A549 (cell line): Measurements from ENCODE around the gene PNMA1. TPM values are rescaled to one million over a fixed set of nuclear protein-coding genes. Genes with fewer than 3 reads are reported as not detected.

Experiments
- ATAC-seq, 2 experiments: fragments of 200-7000 bp in 1 of 2; fragments of >200 bp in 1 of 2; cut with Nextera tagmentation in 1 of 2; cut with Tn5 transposase in 1 of 2; 3 replicates each; pipeline versions ENCODE4 v1.8.0 to v1.9.1; 2018 to 2020; ENCODE audit warnings: mild to moderate bottlenecking in 1 of 2, moderate library complexity in 1 of 2
- CTCF ChIA-PET: fragments of 300-600 bp; sonication (Branson Sonifier 250); formaldehyde crosslinking; extraction: SDS; loops from one replicate; lab custom pipeline; 2021; ENCODE audit warnings: antibody characterized with exemption, inconsistent platforms; lab: Yijun Ruan, JAX
- POLR2A ChIA-PET: fragments of 350-600 bp; formaldehyde crosslinking; extraction: SDS; loops from one replicate; lab custom pipeline; 2021; ENCODE audit warnings: antibody characterized with exemption, inconsistent platforms; lab: Yijun Ruan, JAX
- DNase-seq, 2 experiments: peaks; one replicate each; pipeline versions ENCODE4 v3.0.0 to v3.0.0-alpha.2; 2011 to 2016; ENCODE audit warnings: low read depth in 1 of 2, low spot score in 1 of 2
- FAIRE-seq: peaks from 2 replicates; lab custom pipeline; 2011; peaks lifted over from hg19 to GRCh38; lab: Jason Lieb, UNC
- H3K27ac ChIP-seq, 2 experiments: fragments of >200 bp; sonication (Bioruptor Twin); formaldehyde crosslinking; 3 replicates each; pipeline ENCODE4 v1.5.1; 2016 to 2017
- H3K4me1 ChIP-seq: fragments of >200 bp; sonication (Bioruptor Twin); formaldehyde crosslinking; 3 replicates; pipeline ENCODE4 v1.6.1; 2016
- H3K4me2 ChIP-seq: fragments of >200 bp; sonication (Bioruptor Twin); formaldehyde crosslinking; 3 replicates; pipeline ENCODE4 v1.6.1; 2016
- H3K4me3 ChIP-seq: fragments of >200 bp; sonication (Bioruptor Twin); formaldehyde crosslinking; 3 replicates; pipeline ENCODE4 v1.5.1; 2016
- H3K9me3 ChIP-seq: fragments of >200 bp; sonication (Bioruptor Twin); formaldehyde crosslinking; 3 replicates; pipeline ENCODE4 v1.6.1; 2016
- CBX2 ChIP-seq: fragments of 200-600 bp; sonication (generic); IDR thresholded peaks from 2 replicates; pipeline ENCODE4 v1.6.1; 2016; ENCODE audit warnings: low read depth, mild to moderate bottlenecking, borderline replicate concordance
- CBX8 ChIP-seq: fragments of 200-600 bp; sonication (generic); IDR thresholded peaks from 2 replicates; pipeline ENCODE4 v1.6.1; 2016
- EHF ChIP-seq: fragments of 250-450 bp; sonication (Bioruptor Pico); IDR thresholded peaks from 2 replicates; pipeline ENCODE4 v1.5.0; 2020; ENCODE audit warnings: mild to moderate bottlenecking
- EHMT2 ChIP-seq: fragments of 200-600 bp; sonication (generic); IDR thresholded peaks from 2 replicates; pipeline ENCODE4 v1.6.1; 2016; ENCODE audit warnings: antibody characterized with exemption, low read depth, mild to moderate bottlenecking, moderate library complexity
- FOSB ChIP-seq: fragments of 250-450 bp; sonication (Bioruptor Pico); IDR thresholded peaks from 2 replicates; pipeline ENCODE4 v1.5.0; 2020; ENCODE audit warnings: mild to moderate bottlenecking, moderate library complexity
- FOSL2 ChIP-seq, 2 experiments: fragments of 450-650 bp in 1 of 2; fragments of >200 bp in 1 of 2; sonication (Bioruptor Twin) in 1 of 2; formaldehyde crosslinking; IDR thresholded peaks; 2 replicates each; pipeline versions ENCODE4 v1.5.0 to v1.6.1; 2016 to 2020; ENCODE audit warnings: mild to moderate bottlenecking in 1 of 2, moderate library complexity in 1 of 2
- FOXS1 ChIP-seq: fragments of 250-450 bp; sonication (Bioruptor Pico); IDR thresholded peaks from 2 replicates; pipeline ENCODE4 v1.5.0; 2020; ENCODE audit warnings: mild to moderate bottlenecking, moderate library complexity
- GATA3 ChIP-seq: IDR thresholded peaks from 2 replicates; pipeline ENCODE4 v1.6.1; 2012; ENCODE audit warnings: borderline replicate concordance
- HDAC2 ChIP-seq: fragments of 200-600 bp; sonication (generic); IDR thresholded peaks from 2 replicates; pipeline ENCODE4 v1.6.1; 2016
- HOXB5 ChIP-seq: fragments of 250-450 bp; sonication (Bioruptor Pico); IDR thresholded peaks from 2 replicates; pipeline ENCODE4 v1.5.0; 2020; ENCODE audit warnings: mild to moderate bottlenecking, moderate library complexity
- KDM1A ChIP-seq: fragments of 200-600 bp; sonication (generic); IDR thresholded peaks from 2 replicates; pipeline ENCODE4 v1.6.1; 2016; ENCODE audit warnings: low read depth, mild to moderate bottlenecking
- MAZ ChIP-seq: fragments of 150-350 bp; IDR thresholded peaks from 2 replicates; pipeline ENCODE4 v1.6.1; 2014; ENCODE audit warnings: antibody characterized with exemption, low read depth, low read length, borderline replicate concordance
- NPAS2 ChIP-seq: fragments of 250-450 bp; sonication (Bioruptor Pico); IDR thresholded peaks from 2 replicates; pipeline ENCODE4 v1.8.0; 2022; ENCODE audit warnings: mild to moderate bottlenecking, moderate library complexity, borderline replicate concordance
- PHF8 ChIP-seq: fragments of 200-600 bp; sonication (generic); IDR thresholded peaks from 2 replicates; pipeline ENCODE4 v1.6.1; 2016; ENCODE audit warnings: low read depth, mild to moderate bottlenecking, antibody characterized with exemption, moderate library complexity, borderline replicate concordance
- POLR2AphosphoS2 ChIP-seq: conservative IDR thresholded peaks from 2 replicates; pipeline ENCODE4 v1.6.1; 2012; ENCODE audit warnings: low read length, improper control_type of control experiment, inconsistent platforms
- RCOR1 ChIP-seq: fragments of 150-350 bp; IDR thresholded peaks from 2 replicates; pipeline ENCODE4 v1.6.1; 2014; ENCODE audit warnings: antibody characterized with exemption, low read length, low read depth
- RFX5 ChIP-seq: fragments of 450-650 bp; IDR thresholded peaks from 2 replicates; pipeline ENCODE4 v1.7.1; 2014; ENCODE audit warnings: antibody characterized with exemption, mild to moderate bottlenecking, moderate library complexity
- RNF2 ChIP-seq: fragments of 200-600 bp; sonication (generic); IDR thresholded peaks from 2 replicates; pipeline ENCODE4 v1.6.1; 2016; ENCODE audit warnings: low read depth, mild to moderate bottlenecking, antibody characterized with exemption, moderate library complexity, borderline replicate concordance
- SREBF2 ChIP-seq: fragments of 450-650 bp; IDR thresholded peaks from 2 replicates; pipeline ENCODE4 v1.6.1; 2014; ENCODE audit warnings: mild to moderate bottlenecking, moderate library complexity
- ZFP36 ChIP-seq: fragments of 450-650 bp; IDR thresholded peaks from 2 replicates; pipeline ENCODE4 v1.6.1; 2014; ENCODE audit warnings: borderline replicate concordance; ENCODE audit not compliant: partially characterized antibody
- ZSCAN20 ChIP-seq: fragments of 250-450 bp; sonication (Bioruptor Pico); IDR thresholded peaks from 2 replicates; pipeline ENCODE4 v1.8.0; 2022; ENCODE audit warnings: mild to moderate bottlenecking, moderate library complexity
- WGBS: methylation state at CpG from one replicate; pipeline ENCODE4 v1.1.6; 2017; ENCODE audit errors: missing lambda C conversion rate; 5-methylcytosine and 5-hydroxymethylcytosine counted together
- polyA plus RNA-seq, 4 experiments: library from polyadenylated mRNA; depleted of rRNA in 3 of 4; stranded (reverse); fragments of >200 nt; fragmentation: RNase III in 1 of 4; extraction: RNeasy Plus Mini Kit Qiagen cat#74134 plus additional on column Dnase treatment in 1 of 4; gene quantifications; 2 replicates in 3 of 4; 3 replicates in 1 of 4; pipeline ENCODE4 v1.2.3, GENCODE V29; 2011 to 2017
- TF ChIP-seq, protein P1 (sequence below): fragments of >200 bp; sonication (Bioruptor Twin); formaldehyde crosslinking; IDR thresholded peaks from 2 replicates; pipeline ENCODE4 v1.6.1; 2016
- TF ChIP-seq, protein P2 (sequence below): fragments of >200 bp; sonication (Bioruptor Twin); formaldehyde crosslinking; IDR thresholded peaks from 3 replicates; pipeline ENCODE4 v1.6.1; 2016
- TF ChIP-seq, protein P3 (sequence below): fragments of 150-350 bp; IDR thresholded peaks from 2 replicates; pipeline ENCODE4 v1.6.1; 2014; ENCODE audit warnings: low read depth, mild to moderate bottlenecking, low read length
- TF ChIP-seq, protein P4 (sequence below): fragments of 250-450 bp; sonication (Bioruptor Pico); IDR thresholded peaks from 2 replicates; pipeline ENCODE4 v1.5.0; 2020; ENCODE audit warnings: low read depth, mild to moderate bottlenecking, moderate library complexity
- TF ChIP-seq, protein P5 (sequence below): fragments of >200 bp; sonication (Bioruptor Twin); formaldehyde crosslinking; IDR thresholded peaks from 3 replicates; pipeline ENCODE4 v1.5.1; 2016

The PNMA1 gene
- polyA plus RNA-seq, 2 of the 4 experiments (the other 2 are of a cell fraction): 21.2 to 47.3 TPM

DNA sequence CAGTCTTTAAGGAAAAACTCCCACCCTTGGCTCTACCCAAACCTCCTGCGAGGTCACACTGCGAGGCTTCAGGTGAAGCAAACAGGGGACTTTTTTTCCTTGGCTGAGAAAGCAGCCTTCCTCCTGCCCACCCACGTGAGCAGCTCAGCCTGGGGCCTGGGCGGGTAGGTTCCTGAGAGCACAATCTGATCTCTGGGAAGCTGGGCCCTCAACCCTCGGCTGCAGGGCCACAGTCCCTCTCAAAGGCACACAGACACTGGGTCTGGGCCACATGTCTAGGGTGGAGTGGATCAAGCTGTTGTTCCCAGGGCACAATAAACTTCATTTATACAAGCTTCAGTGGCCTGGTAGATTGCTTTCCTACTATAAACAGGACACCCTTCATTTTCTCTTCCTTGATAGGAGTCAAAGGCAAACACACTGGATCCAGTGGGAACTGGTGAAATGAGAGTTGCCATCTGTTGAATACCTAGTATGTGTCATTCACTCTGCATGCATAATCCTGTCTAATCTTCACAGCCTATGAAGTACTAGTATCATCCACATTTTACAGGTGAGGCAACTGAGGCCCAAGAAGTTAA is 41.3 kb upstream of the PNMA1 start (continued):
- TF ChIP-seq GATA3: no peak

DNA sequence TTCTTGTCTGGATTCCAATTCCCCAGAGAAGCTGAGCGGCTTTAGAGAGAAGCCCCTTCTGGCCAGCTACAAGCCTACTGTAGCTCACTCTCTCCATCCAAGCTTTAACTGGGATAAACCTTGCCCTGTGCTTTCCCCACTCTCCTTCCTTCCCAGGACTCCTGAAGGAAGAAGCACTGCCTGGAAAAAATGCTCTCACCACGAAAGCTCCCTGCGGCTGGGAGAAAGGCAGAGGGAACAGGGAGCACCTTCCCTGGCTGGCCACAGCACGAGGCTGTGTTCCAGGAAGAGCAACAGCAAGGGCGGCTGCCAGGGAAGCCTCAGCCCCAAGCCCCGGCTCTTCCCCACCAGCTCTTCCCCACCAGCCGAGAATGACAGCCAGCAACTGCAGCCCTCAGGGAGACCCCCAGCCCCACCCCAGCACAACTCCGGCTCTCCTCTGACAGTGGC is 40.8 kb upstream of the PNMA1 start:
- POLR2A ChIA-PET: interaction anchor here (0.8 kb wide), 1 partner anchor 41 kb away, joined by 3 read pairs; no protein-coding TSS in a partner anchor
- Histone ChIP-seq H3K4me3 (0 out of 3 replicates have a peak overlapping the region, but pooled peaks have one; percentile 10), H3K4me2 (peak overlapping the region; percentile 99), H3K9me3 (no peaks in the 10 kb centered on the region), H3K27ac (peak overlapping the region; percentile 65 to 99), H3K4me1 (peaks cover 87% of the 10 kb centered on the region)
- CTCF ChIA-PET: interaction anchor here (1.1 to 12.5 kb wide), 6 partner anchors 12 to 122 kb away, joined by 3 to 210 read pairs (median 4); no protein-coding TSS in a partner anchor
- WGBS: 68% methylated on average over 8 of the region's 8 CpGs
- FAIRE-seq (no peak), DNase-seq (no peak), ATAC-seq (no peak)
- TF ChIP-seq ZFP36: no peak
- TF ChIP-seq, protein P1, sequence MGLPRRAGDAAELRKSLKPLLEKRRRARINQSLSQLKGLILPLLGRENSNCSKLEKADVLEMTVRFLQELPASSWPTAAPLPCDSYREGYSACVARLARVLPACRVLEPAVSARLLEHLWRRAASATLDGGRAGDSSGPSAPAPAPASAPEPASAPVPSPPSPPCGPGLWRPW: no peak
- TF ChIP-seq RCOR1: no peak
- no peak for TF ChIP-seq RFX5
- no peak for TF ChIP-seq EHF (CRISPR knock-in tag)
- TF ChIP-seq GATA3: no peak
- TF ChIP-seq KDM1A: no peak

DNA sequence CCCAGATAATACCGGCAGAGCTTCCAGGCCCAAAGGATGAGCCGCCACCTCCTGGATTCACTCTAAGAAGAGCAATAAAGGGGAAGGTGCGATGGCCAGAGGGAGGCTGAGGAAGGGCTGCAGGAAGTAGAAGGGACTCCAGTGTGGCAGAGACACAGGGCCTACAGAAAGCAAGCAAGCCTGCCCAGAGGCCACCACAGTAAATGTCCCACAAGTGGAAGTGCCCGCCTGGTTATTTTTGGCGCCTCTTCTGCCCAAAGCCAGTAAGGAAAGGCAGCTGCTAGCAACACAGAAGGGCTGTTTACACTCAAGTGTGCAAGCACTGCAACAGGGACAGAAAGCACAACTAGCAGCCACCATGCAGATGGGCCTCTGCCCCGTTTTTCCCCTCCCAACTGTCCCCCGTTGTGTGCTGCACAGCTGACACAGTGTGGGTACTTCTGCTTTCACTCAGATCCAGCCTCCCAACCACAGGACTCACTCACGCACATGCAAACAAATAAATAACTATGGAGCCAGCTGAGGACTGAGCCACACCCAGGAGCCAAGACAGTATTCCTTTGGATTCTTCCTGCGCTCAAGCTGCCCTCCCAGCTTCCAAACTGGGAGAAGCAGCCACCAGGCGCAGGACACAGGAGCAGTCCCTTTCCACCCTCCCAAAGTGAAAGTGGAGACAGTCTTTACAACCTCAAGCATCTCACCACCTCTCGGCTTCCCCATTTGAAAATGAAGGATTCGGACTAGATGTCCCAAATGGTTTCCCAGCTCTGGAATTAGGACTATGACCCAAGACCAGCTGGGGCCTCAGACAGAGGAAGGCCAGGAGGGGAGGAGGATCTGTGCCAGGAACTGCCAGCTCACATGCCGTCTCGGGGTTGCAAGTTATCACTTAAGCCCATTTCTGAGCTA is 40.0 kb upstream of the PNMA1 start:
- Histone ChIP-seq H3K9me3 (no peaks in the 10 kb centered on the region), H3K4me3 (peak overlapping the region; percentile 10; the same call in 1 of the 3 replicates), H3K27ac (peak overlapping the region; percentile 65 to 99), H3K4me2 (peak overlapping the region; percentile 99), H3K4me1 (peaks cover 91% of the 10 kb centered on the region)
- ChIA-PET POLR2A (interaction anchor here (0.8 kb wide), 1 partner anchor 41 kb away, joined by 3 read pairs; no protein-coding TSS in a partner anchor), CTCF (interaction anchor here (1.1 to 12.5 kb wide), 7 partner anchors 12 to 121 kb away, joined by 3 to 210 read pairs (median 5); no protein-coding TSS in a partner anchor)
- WGBS: 46% methylated on average over 14 of the region's 14 CpGs
- FAIRE-seq (no peak), ATAC-seq (peak in 1 of 2 experiments; percentile 6; a peak in 3 of 6 replicates)
- TF ChIP-seq POLR2AphosphoS2 (no peak), MAZ (no peak), RNF2 (no peak), PHF8 (no peak), HOXB5 (no peak), SREBF2 (no peak), CBX8 (no peak), NPAS2 (CRISPR knock-in tag) (no peak), ZSCAN20 (CRISPR knock-in tag) (no peak), FOSB (no peak), CBX2 (no peak), FOXS1 (no peak), FOSL2 (IDR thresholded peaks at IDR 0.05) (no peak), FOSL2 (CRISPR knock-in tag; IDR thresholded peaks at IDR 0.05) (no peak), HDAC2 (no peak), EHMT2 (no peak)
- TF ChIP-seq, protein P2, sequence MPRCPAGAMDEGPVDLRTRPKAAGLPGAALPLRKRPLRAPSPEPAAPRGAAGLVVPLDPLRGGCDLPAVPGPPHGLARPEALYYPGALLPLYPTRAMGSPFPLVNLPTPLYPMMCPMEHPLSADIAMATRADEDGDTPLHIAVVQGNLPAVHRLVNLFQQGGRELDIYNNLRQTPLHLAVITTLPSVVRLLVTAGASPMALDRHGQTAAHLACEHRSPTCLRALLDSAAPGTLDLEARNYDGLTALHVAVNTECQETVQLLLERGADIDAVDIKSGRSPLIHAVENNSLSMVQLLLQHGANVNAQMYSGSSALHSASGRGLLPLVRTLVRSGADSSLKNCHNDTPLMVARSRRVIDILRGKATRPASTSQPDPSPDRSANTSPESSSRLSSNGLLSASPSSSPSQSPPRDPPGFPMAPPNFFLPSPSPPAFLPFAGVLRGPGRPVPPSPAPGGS: no peak
- TF ChIP-seq, protein P3, sequence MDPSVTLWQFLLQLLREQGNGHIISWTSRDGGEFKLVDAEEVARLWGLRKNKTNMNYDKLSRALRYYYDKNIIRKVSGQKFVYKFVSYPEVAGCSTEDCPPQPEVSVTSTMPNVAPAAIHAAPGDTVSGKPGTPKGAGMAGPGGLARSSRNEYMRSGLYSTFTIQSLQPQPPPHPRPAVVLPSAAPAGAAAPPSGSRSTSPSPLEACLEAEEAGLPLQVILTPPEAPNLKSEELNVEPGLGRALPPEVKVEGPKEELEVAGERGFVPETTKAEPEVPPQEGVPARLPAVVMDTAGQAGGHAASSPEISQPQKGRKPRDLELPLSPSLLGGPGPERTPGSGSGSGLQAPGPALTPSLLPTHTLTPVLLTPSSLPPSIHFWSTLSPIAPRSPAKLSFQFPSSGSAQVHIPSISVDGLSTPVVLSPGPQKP: no peak
- TF ChIP-seq, protein P4, sequence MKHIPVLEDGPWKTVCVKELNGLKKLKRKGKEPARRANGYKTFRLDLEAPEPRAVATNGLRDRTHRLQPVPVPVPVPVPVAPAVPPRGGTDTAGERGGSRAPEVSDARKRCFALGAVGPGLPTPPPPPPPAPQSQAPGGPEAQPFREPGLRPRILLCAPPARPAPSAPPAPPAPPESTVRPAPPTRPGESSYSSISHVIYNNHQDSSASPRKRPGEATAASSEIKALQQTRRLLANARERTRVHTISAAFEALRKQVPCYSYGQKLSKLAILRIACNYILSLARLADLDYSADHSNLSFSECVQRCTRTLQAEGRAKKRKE: no peak
- TF ChIP-seq, protein P1: no peak
- TF ChIP-seq, protein P5, sequence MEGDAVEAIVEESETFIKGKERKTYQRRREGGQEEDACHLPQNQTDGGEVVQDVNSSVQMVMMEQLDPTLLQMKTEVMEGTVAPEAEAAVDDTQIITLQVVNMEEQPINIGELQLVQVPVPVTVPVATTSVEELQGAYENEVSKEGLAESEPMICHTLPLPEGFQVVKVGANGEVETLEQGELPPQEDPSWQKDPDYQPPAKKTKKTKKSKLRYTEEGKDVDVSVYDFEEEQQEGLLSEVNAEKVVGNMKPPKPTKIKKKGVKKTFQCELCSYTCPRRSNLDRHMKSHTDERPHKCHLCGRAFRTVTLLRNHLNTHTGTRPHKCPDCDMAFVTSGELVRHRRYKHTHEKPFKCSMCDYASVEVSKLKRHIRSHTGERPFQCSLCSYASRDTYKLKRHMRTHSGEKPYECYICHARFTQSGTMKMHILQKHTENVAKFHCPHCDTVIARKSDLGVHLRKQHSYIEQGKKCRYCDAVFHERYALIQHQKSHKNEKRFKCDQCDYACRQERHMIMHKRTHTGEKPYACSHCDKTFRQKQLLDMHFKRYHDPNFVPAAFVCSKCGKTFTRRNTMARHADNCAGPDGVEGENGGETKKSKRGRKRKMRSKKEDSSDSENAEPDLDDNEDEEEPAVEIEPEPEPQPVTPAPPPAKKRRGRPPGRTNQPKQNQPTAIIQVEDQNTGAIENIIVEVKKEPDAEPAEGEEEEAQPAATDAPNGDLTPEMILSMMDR: no peak
- TF ChIP-seq, all 56 proteins: peak for 0
- no peak for DNase-seq
